K562 (cell line): ENCODE data around the gene PTPN7. TPM values are rescaled to one million over a fixed set of nuclear protein-coding genes. Genes with fewer than 3 reads are reported as not detected.

ENCODE experiments used
- BRF1 ChIP-seq: IDR thresholded peaks from 3 replicates; pipeline ENCODE4 v1.6.1; 2011; ENCODE audit warnings: borderline replicate concordance, mild to moderate bottlenecking; ENCODE audit not compliant: insufficient read length; ENCODE audit errors: extremely low read depth
- CHD2 ChIP-seq: IDR thresholded peaks from 2 replicates; pipeline ENCODE4 v1.6.1; 2011; ENCODE audit warnings: low read depth, low read length
- CHD7 ChIP-seq: fragments of 200-600 bp; sonication (generic); IDR thresholded peaks from one replicate; pipeline ENCODE4 v1.6.1; 2012; ENCODE audit warnings: mild to moderate bottlenecking, low read depth, low read length, inconsistent platforms
- DNMT1 ChIP-seq: fragments of 450-650 bp; IDR thresholded peaks from 2 replicates; pipeline ENCODE4 v1.6.1; 2016; ENCODE audit warnings: antibody characterized with exemption, mild to moderate bottlenecking
- KAT7 ChIP-seq: sonication (generic); formaldehyde crosslinking; IDR thresholded peaks from 2 replicates; pipeline ENCODE4 v1.8.0; 2022; ENCODE audit warnings: missing genetic modification reagents, mild to moderate bottlenecking, borderline replicate concordance
- MECOM ChIP-seq: fragments of 250-450 bp; sonication (Bioruptor Pico); IDR thresholded peaks from 2 replicates; pipeline ENCODE4 v1.8.0; 2022; ENCODE audit warnings: inconsistent platforms
- MED1 ChIP-seq: sonication (generic); formaldehyde crosslinking; IDR thresholded peaks from 2 replicates; pipeline ENCODE4 v1.8.1; 2023; ENCODE audit warnings: missing genetic modification reagents, borderline replicate concordance
- MXI1 ChIP-seq: IDR thresholded peaks from 2 replicates; pipeline ENCODE4 v1.6.1; 2011; ENCODE audit warnings: low read depth, mild to moderate bottlenecking, improper control_type of control experiment, low read length
- OTX1 ChIP-seq: fragments of 450-650 bp; formaldehyde crosslinking; IDR thresholded peaks from 2 replicates; pipeline ENCODE4 v1.4.0; 2022; ENCODE audit warnings: mild to moderate bottlenecking
- PHF20 ChIP-seq: fragments of 450-650 bp; IDR thresholded peaks from 2 replicates; pipeline ENCODE4 v1.6.1; 2018; ENCODE audit not compliant: partially characterized antibody
- SRSF7 ChIP-seq: fragments of 200-400 bp; formaldehyde crosslinking; optimal IDR thresholded peaks from 2 replicates; pipeline ENCODE3; 2017; ENCODE audit warnings: mild to moderate bottlenecking, low read depth, low read length
- ZNF707 ChIP-seq: fragments of 250-450 bp; sonication (Bioruptor Pico); conservative IDR thresholded peaks from 2 replicates; pipeline ENCODE4 v1.8.0; 2022; ENCODE audit warnings: inconsistent platforms, mild to moderate bottlenecking, moderate library complexity
- ZSCAN29 ChIP-seq: fragments of 450-650 bp; IDR thresholded peaks from 2 replicates; pipeline ENCODE4 v1.6.1; 2017
- ZZZ3 ChIP-seq: fragments of 450-650 bp; IDR thresholded peaks from 2 replicates; pipeline ENCODE4 v1.6.1; 2016; ENCODE audit warnings: antibody characterized with exemption, mild to moderate bottlenecking, moderate library complexity
- polyA plus RNA-seq, 8 experiments: library from polyadenylated mRNA; depleted of rRNA in 4 of 8; stranded (reverse) in 5 of 8; unstranded in 3 of 8; fragments of >200 nt; fragmentation: Nextera tagmentation in 2 of 8; fragmentation: Illumina TruSeq in 1 of 8; extraction: Ambion mirVana in 2 of 8; extraction: Trizol in 1 of 8; gene quantifications; 2 replicates each; pipeline versions ENCODE4 v1.2.1 to v1.2.3, GENCODE V29; 2011 to 2014; ENCODE audit warnings: inconsistent platforms in 1 of 8, missing spikeins in 1 of 8
- total RNA-seq, 7 experiments: library from RNA; depleted of rRNA in 6 of 7; stranded (reverse); fragments of >200 nt in 6 of 7; fragmentation: Illumina TruSeq in 2 of 7; extraction: Trizol in 2 of 7; gene quantifications; 2 replicates each; pipeline versions ENCODE4 v1.2.1 to v1.2.3, GENCODE V29; 2011 to 2021; ENCODE audit warnings: low replicate concordance in 1 of 7
- TF ChIP-seq, protein P1 (sequence below): sonication (generic); formaldehyde crosslinking; IDR thresholded peaks from 2 replicates; pipeline ENCODE4 v1.8.1; 2023; ENCODE audit warnings: mild to moderate bottlenecking, missing genetic modification reagents, moderate library complexity
- TF ChIP-seq, protein P2 (sequence below): sonication (generic); formaldehyde crosslinking; IDR thresholded peaks from 2 replicates; pipeline ENCODE4 v1.8.0; 2022; ENCODE audit warnings: mild to moderate bottlenecking, missing genetic modification reagents

Gene PTPN7
- total and polyA plus RNA-seq, 9 of the 15 experiments (the other 6 are each of a cell fraction or from before 2014, with no cell fraction given): 18.7 to 144 (median 120) TPM

- TF ChIP-seq, protein P1, sequence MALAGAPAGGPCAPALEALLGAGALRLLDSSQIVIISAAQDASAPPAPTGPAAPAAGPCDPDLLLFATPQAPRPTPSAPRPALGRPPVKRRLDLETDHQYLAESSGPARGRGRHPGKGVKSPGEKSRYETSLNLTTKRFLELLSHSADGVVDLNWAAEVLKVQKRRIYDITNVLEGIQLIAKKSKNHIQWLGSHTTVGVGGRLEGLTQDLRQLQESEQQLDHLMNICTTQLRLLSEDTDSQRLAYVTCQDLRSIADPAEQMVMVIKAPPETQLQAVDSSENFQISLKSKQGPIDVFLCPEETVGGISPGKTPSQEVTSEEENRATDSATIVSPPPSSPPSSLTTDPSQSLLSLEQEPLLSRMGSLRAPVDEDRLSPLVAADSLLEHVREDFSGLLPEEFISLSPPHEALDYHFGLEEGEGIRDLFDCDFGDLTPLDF (CRISPR knock-in tag): 0 out of 2 replicates have a peak, but pooled peaks have one; percentile 14
- TF ChIP-seq BRF1: no peak
- TF ChIP-seq ZZZ3: no peak
- TF ChIP-seq DNMT1: no peak
- TF ChIP-seq MED1 (CRISPR knock-in tag): no peak
- no peak for TF ChIP-seq MECOM (CRISPR knock-in tag)
- no peak for TF ChIP-seq CHD7
- no peak for TF ChIP-seq ZNF707
- no peak for TF ChIP-seq SRSF7
- no peak for TF ChIP-seq OTX1 (CRISPR knock-in tag)
- TF ChIP-seq, protein P2, sequence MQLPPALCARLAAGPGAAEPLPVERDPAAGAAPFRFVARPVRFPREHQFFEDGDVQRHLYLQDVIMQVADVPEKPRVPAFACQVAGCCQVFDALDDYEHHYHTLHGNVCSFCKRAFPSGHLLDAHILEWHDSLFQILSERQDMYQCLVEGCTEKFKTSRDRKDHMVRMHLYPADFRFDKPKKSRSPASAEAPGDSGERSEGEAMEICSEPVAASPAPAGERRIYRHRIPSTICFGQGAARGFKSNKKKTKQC (CRISPR knock-in tag): peak; percentile 88
- 0 out of 2 replicates have a peak, but pooled peaks have one; percentile 15 for TF ChIP-seq CHD2
- no peak; the same call in 1 of the 2 replicates for TF ChIP-seq MXI1
- peak; percentile 20 for TF ChIP-seq PHF20
- peak; percentile 99 for TF ChIP-seq KAT7 (CRISPR knock-in tag)
- TF ChIP-seq ZSCAN29: no peak
These were observed 1.4 kb downstream of the PTPN7 start (continued) for GRCh38 chr1:202158810-202159533.
